ENCODE measurements around the gene BACH1. TPM values are rescaled to one million over a fixed set of nuclear protein-coding genes. Genes with fewer than 3 reads are reported as not detected.

Gene BACH1
- total and polyA plus RNA-seq, 10 of the 15 experiments (the other 5 are each of a cell fraction or from before 2014, with no cell fraction given) = 3.2 to 25.7 (median 10.5) TPM

DNA sequence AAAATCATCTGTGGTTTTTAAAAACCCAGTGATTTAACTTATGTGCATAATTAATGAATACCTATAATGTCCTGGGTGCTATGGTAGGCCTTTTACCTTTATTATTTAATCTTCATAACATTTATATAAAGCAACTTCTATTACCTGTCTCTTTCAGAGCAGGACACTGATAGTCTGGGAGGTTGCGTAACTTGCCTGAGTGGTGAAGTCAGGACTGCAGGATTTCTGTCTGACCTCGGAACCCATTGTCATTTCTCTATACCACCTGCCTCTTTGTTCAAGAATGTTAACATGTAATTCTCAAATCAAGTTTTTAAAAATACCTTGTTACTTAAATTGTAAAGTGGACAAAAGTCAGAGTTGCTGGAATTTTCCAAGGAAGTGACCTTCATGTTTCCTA, 41.0 kb upstream of the BACH1 start:
- BruUV-seq (replicated peaks) = no TSS peak
- ChIA-PET CTCF (interaction anchor here (1.1 kb wide), 1 partner anchor 23 kb away, joined by 3 read pairs; no protein-coding TSS in a partner anchor), RAD21 (ENCODE audit: unreplicated experiment) (no interaction called here), POLR2A (no interaction called here), SMC1A (ENCODE audit: uncharacterized antibody, unreplicated experiment) (interaction anchor here (7.1 kb wide), 1 partner anchor 10 kb away, joined by 46 read pairs; no protein-coding TSS in a partner anchor)
- no peaks in the 10 kb centered on the region for H3K27me3 ChIP-seq (replicated peaks in 1 of 2; ENCODE audit: control insufficient read depth in 2 of 2, insufficient read depth in 2 of 2, low read length in 1 of 2)
- peaks cover 11% of the 10 kb centered on the region for H3K9me3 ChIP-seq (replicated peaks; ENCODE audit: control insufficient read depth, insufficient read depth, low read length)
- H3K79me2 ChIP-seq (ENCODE audit: control insufficient read depth, insufficient read depth, low read length) = no peaks in the 10 kb centered on the region
- no peak overlapping the region for H3K9ac ChIP-seq (ENCODE audit: control insufficient read depth, insufficient read depth, low read length)
- H3K4me3 ChIP-seq = no peak overlapping the region
- no peaks in the 10 kb centered on the region for H3K36me3 ChIP-seq (ENCODE audit: control insufficient read depth in 2 of 2, insufficient read depth in 2 of 2, low read length in 1 of 2)
- no peaks in the 10 kb centered on the region for H4K20me1 ChIP-seq (ENCODE audit: control insufficient read depth, insufficient read depth)
- intact Hi-C loops (cut with micrococcal nuclease; ENCODE audit: unreplicated experiment) (no loop called here), in situ Hi-C loops (cut with MboI) (no loop called here)
- H3K4me2 ChIP-seq (ENCODE audit: control insufficient read depth, insufficient read depth) = no peak overlapping the region
- ATAC-seq (no peak), DNase-seq (ENCODE audit: low read depth, low spot score) (no peak), FAIRE-seq (no peak)
- H3K4me1 ChIP-seq (ENCODE audit: control insufficient read depth, insufficient read depth, low read length) = no peaks in the 10 kb centered on the region
- H3K27ac ChIP-seq (ENCODE audit: control insufficient read depth, insufficient read depth) = no peak overlapping the region
- no peak overlapping the region for H2AFZ ChIP-seq (ENCODE audit: control insufficient read depth, low read depth, low read length)
- TF ChIP-seq ZNF384 (IDR thresholded peaks at IDR 0.05; ENCODE audit: borderline replicate concordance, low read depth, low read length) (no peak), FOXK2 (IDR thresholded peaks at IDR 0.05) (no peak), MLLT1 (IDR thresholded peaks at IDR 0.05) (no peak), RELA (IDR thresholded peaks at IDR 0.05; ENCODE audit: borderline replicate concordance, partially characterized antibody) (no peak), ZBTB33 (IDR thresholded peaks at IDR 0.05) (no peak), E2F8 (IDR thresholded peaks at IDR 0.05; ENCODE audit: low read depth, partially characterized antibody) (no peak), JUNB (IDR thresholded peaks at IDR 0.05) (no peak), PKNOX1 (IDR thresholded peaks at IDR 0.05) (no peak), TAF1 (IDR thresholded peaks at IDR 0.05; ENCODE audit: borderline replicate concordance, low read depth, low read length) (no peak), TBL1XR1 (IDR thresholded peaks at IDR 0.05; ENCODE audit: low read depth, low read length) (no peak), RFX5 (IDR thresholded peaks at IDR 0.05; ENCODE audit: low read depth, low read length) (no peak), GABPA (IDR thresholded peaks at IDR 0.05; ENCODE audit: low read depth) (no peak), MEF2A (IDR thresholded peaks at IDR 0.05; ENCODE audit: insufficient read depth, low read depth, low read length) (no peak), SMC3 (IDR thresholded peaks at IDR 0.05; ENCODE audit: borderline replicate concordance, low read length) (no peak), KDM1A (IDR thresholded peaks at IDR 0.05; ENCODE audit: borderline replicate concordance) (no peak), CHD1 (IDR thresholded peaks at IDR 0.05; ENCODE audit: low read depth, low read length) (no peak)
- TF ChIP-seq, protein P1, sequence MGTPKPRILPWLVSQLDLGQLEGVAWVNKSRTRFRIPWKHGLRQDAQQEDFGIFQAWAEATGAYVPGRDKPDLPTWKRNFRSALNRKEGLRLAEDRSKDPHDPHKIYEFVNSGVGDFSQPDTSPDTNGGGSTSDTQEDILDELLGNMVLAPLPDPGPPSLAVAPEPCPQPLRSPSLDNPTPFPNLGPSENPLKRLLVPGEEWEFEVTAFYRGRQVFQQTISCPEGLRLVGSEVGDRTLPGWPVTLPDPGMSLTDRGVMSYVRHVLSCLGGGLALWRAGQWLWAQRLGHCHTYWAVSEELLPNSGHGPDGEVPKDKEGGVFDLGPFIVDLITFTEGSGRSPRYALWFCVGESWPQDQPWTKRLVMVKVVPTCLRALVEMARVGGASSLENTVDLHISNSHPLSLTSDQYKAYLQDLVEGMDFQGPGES (IDR thresholded peaks at IDR 0.05) = no peak
- 98% methylated on average over 2 of the region's 2 CpGs for WGBS (ENCODE audit: insufficient coverage, insufficient replicate concordance, low lambda C conversion rate, missing lambda C conversion rate)

Data from GM12878 (cell line).